K562 (cell line): ENCODE measurements around the gene PACS1. TPM values are rescaled to one million over a fixed set of nuclear protein-coding genes. Genes with fewer than 3 reads are reported as not detected.

ENCODE experiments used
- ADNP ChIP-seq: fragments of 200-800 bp; sonication (Bioruptor generic); IDR thresholded peaks from 2 replicates; pipeline ENCODE4 v1.6.1; 2016; ENCODE audit warnings: missing genetic modification characterization, missing compliant biosample characterization
- MYC ChIP-seq, 2 experiments: fragments of 250-450 bp in 1 of 2; sonication (Bioruptor Pico) in 1 of 2; IDR thresholded peaks; 2 replicates each; pipeline versions ENCODE4 v1.5.1 to v1.6.1; 2012 to 2021; ENCODE audit warnings: low read depth in 2 of 2, borderline replicate concordance in 1 of 2, improper control_type of control experiment in 1 of 2, low read length in 1 of 2, mild to moderate bottlenecking in 1 of 2, moderate library complexity in 1 of 2
- ZC3H4 ChIP-seq: sonication (generic); formaldehyde crosslinking; IDR thresholded peaks from 2 replicates; pipeline ENCODE4 v1.9.0; 2021; ENCODE audit warnings: missing genetic modification reagents, borderline replicate concordance
- ZNF41 ChIP-seq: fragments of 250-450 bp; sonication (Bioruptor Pico); conservative IDR thresholded peaks from 2 replicates; pipeline ENCODE4 v1.4.0; 2020; ENCODE audit warnings: mild to moderate bottlenecking
- polyA plus RNA-seq, 8 experiments: library from polyadenylated mRNA; depleted of rRNA in 4 of 8; stranded (reverse) in 5 of 8; unstranded in 3 of 8; fragments of >200 nt; fragmentation: Nextera tagmentation in 2 of 8; fragmentation: Illumina TruSeq in 1 of 8; extraction: Ambion mirVana in 2 of 8; extraction: Trizol in 1 of 8; gene quantifications; 2 replicates each; pipeline versions ENCODE4 v1.2.1 to v1.2.3, GENCODE V29; 2011 to 2014; ENCODE audit warnings: inconsistent platforms in 1 of 8, missing spikeins in 1 of 8
- total RNA-seq, 7 experiments: library from RNA; depleted of rRNA in 6 of 7; stranded (reverse); fragments of >200 nt in 6 of 7; fragmentation: Illumina TruSeq in 2 of 7; extraction: Trizol in 2 of 7; gene quantifications; 2 replicates each; pipeline versions ENCODE4 v1.2.1 to v1.2.3, GENCODE V29; 2011 to 2021; ENCODE audit warnings: low replicate concordance in 1 of 7
- TF ChIP-seq, protein P1 (sequence below): fragments of 250-450 bp; sonication (Bioruptor Pico); IDR thresholded peaks from 2 replicates; pipeline ENCODE4 v1.4.0; 2020; ENCODE audit warnings: mild to moderate bottlenecking
- TF ChIP-seq, protein P2 (sequence below): fragments of 450-650 bp; IDR thresholded peaks from 2 replicates; pipeline ENCODE4 v1.6.1; 2014; ENCODE audit warnings: low read depth, mild to moderate bottlenecking, moderate library complexity, borderline replicate concordance

Gene PACS1
- total and polyA plus RNA-seq, 9 of the 15 experiments (the other 6 are each of a cell fraction or from before 2014, with no cell fraction given) = 0.34 to 28.1 (median 8.5) TPM

DNA sequence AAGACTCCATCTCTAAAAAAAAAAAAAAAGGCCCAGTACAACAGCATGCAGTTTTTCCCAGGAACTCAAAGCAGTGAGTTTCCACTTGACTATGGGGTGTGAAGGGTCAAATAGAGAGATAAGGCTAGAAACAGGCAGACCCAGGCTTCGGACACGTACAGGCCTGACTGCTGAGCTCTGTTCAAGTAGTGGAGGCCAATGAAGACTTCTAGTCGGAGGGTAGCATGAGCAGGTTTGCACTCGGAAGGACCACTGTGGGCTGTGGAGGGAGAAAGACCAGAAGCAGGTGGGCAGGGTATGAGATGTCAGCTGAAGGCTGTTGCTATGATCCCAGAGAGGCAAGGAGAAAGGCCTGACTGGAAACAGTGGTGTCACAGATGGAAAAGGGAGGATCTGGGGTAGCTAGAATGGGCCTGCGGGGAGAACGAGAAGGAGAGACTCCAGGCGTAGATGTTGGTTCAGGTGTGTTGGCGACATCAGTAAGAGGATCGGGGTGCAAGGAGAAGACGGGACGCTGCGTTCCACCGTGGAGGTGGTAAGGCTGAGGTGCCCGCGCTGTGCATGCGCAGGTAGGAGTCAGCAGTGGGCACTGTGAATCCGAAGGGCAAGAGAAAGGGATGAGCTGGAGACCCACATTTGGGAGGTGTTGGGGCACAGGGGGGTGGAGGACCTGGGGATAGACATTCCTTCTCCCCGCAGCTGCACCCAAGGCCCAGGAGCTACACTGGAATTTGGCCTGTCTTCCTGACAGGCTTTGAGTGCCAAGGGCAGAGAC, 149.0 kb downstream of the PACS1 start (continued):
- TF ChIP-seq MYC (IDR thresholded peaks at IDR 0.05; ENCODE audit: low read depth, low read length) = no peak
- no peak for TF ChIP-seq MYC (CRISPR knock-in tag; IDR thresholded peaks at IDR 0.05; ENCODE audit: borderline replicate concordance, low read depth)
- no peak for TF ChIP-seq ZNF41 (CRISPR knock-in tag)
- TF ChIP-seq ADNP (tag) = no peak
- TF ChIP-seq, protein P1, sequence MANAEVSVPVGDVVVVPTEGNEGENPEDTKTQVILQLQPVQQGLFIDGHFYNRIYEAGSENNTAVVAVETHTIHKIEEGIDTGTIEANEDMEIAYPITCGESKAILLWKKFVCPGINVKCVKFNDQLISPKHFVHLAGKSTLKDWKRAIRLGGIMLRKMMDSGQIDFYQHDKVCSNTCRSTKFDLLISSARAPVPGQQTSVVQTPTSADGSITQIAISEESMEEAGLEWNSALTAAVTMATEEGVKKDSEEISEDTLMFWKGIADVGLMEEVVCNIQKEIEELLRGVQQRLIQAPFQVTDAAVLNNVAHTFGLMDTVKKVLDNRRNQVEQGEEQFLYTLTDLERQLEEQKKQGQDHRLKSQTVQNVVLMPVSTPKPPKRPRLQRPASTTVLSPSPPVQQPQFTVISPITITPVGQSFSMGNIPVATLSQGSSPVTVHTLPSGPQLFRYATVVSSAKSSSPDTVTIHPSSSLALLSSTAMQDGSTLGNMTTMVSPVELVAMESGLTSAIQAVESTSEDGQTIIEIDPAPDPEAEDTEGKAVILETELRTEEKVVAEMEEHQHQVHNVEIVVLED = no peak
- TF ChIP-seq, protein P2, sequence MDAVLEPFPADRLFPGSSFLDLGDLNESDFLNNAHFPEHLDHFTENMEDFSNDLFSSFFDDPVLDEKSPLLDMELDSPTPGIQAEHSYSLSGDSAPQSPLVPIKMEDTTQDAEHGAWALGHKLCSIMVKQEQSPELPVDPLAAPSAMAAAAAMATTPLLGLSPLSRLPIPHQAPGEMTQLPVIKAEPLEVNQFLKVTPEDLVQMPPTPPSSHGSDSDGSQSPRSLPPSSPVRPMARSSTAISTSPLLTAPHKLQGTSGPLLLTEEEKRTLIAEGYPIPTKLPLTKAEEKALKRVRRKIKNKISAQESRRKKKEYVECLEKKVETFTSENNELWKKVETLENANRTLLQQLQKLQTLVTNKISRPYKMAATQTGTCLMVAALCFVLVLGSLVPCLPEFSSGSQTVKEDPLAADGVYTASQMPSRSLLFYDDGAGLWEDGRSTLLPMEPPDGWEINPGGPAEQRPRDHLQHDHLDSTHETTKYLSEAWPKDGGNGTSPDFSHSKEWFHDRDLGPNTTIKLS = no peak
- TF ChIP-seq ZC3H4 (CRISPR knock-in tag) = no peak
- TF ChIP-seq, all 486 proteins: peak for 0
